Endothelial cell of umbilical vein (primary cell): Measurements from ENCODE around the gene PRKG1. TPM values are rescaled to one million over a fixed set of nuclear protein-coding genes. Genes with fewer than 3 reads are reported as not detected.

Experiments
- BruUV-seq: library from RNA; stranded (reverse); fragments of 400-500 nt; replicated peaks from 2 replicates; lab custom pipeline; 2021; lab: Mats Ljungman, UMichigan
- CTCF ChIA-PET: fragments of 300-600, 350-600 bp; sonication (Branson Sonifier 250); formaldehyde crosslinking; loops from one replicate; lab custom pipeline; 2021; ENCODE audit warnings: antibody characterized with exemption, inconsistent platforms; lab: Charles Lee
- POLR2A ChIA-PET: fragments of 300-600, 350-600 bp; sonication (Branson Sonifier 250); formaldehyde crosslinking; loops from one replicate; lab custom pipeline; 2021; ENCODE audit warnings: antibody characterized with exemption, inconsistent platforms; lab: Charles Lee
- DNase-seq: peaks from one replicate; pipeline ENCODE4 v3.0.0-alpha.2; 2011; ENCODE audit warnings: low read depth, low spot score
- FAIRE-seq: peaks from 2 replicates; lab custom pipeline; 2011; peaks lifted over from hg19 to GRCh38; lab: Jason Lieb, UNC
- H2AFZ ChIP-seq: 2 replicates; pipeline ENCODE4 v1.6.0; 2012; ENCODE audit warnings: low read depth, low read length, control low read depth, inconsistent platforms
- H3K27ac ChIP-seq: 2 replicates; pipeline ENCODE4 v1.5.1; 2011; ENCODE audit warnings: low read depth, mild to moderate bottlenecking, control low read depth, low read length, moderate library complexity; ENCODE audit not compliant: insufficient read depth
- H3K27me3 ChIP-seq, 2 experiments: 2 replicates each; pipeline versions ENCODE4 v1.6.0 to v1.6.1; 2011; ENCODE audit warnings: low read length in 2 of 2, mixed read lengths in 1 of 2; ENCODE audit not compliant: control insufficient read depth in 2 of 2, insufficient read depth in 2 of 2
- H3K36me3 ChIP-seq, 2 experiments: 2 replicates in 1 of 2; 3 replicates in 1 of 2; pipeline ENCODE4 v1.5.1; 2011; ENCODE audit warnings: low read length in 2 of 2, mild to moderate bottlenecking in 1 of 2, moderate library complexity in 1 of 2; ENCODE audit not compliant: control insufficient read depth in 2 of 2, insufficient read depth in 2 of 2; ENCODE audit errors: extremely low read depth in 1 of 2
- H3K4me1 ChIP-seq: 3 replicates; pipeline ENCODE4 v1.5.1; 2011; ENCODE audit warnings: mild to moderate bottlenecking, low read length; ENCODE audit not compliant: control insufficient read depth, insufficient read depth; ENCODE audit errors: extremely low read depth
- H3K4me2 ChIP-seq: 2 replicates; pipeline ENCODE4 v1.6.1; 2011; ENCODE audit warnings: low read length, control low read depth, mixed read lengths; ENCODE audit not compliant: insufficient read depth
- H3K4me3 ChIP-seq, 3 experiments: fragments of 200-600 bp in 1 of 3; sonication (generic), shearing (Covaris generic) in 1 of 3; replicated peaks in 1 of 3; 2 replicates each; pipeline ENCODE4 v1.5.1; 2011 to 2016; ENCODE audit warnings: control low read depth in 3 of 3, low read length in 3 of 3, mild to moderate bottlenecking in 2 of 3, inconsistent platforms in 1 of 3, low read depth in 1 of 3, moderate library complexity in 1 of 3; ENCODE audit not compliant: insufficient read depth in 1 of 3
- H3K79me2 ChIP-seq: 2 replicates; pipeline ENCODE4 v1.6.0; 2012; ENCODE audit warnings: low read length, inconsistent platforms; ENCODE audit not compliant: control insufficient read depth, insufficient read depth
- H3K9ac ChIP-seq: replicated peaks from 2 replicates; pipeline ENCODE3; 2011; ENCODE audit warnings: low read length, control low read depth; ENCODE audit not compliant: insufficient read depth; ENCODE audit errors: extremely low read depth
- H3K9me1 ChIP-seq: replicated peaks from 3 replicates; pipeline ENCODE4 v1.6.0; 2011; ENCODE audit warnings: mild to moderate bottlenecking, low read length; ENCODE audit not compliant: control insufficient read depth, insufficient read depth; ENCODE audit errors: extremely low read depth
- H3K9me3 ChIP-seq: replicated peaks from 2 replicates; pipeline ENCODE4 v1.5.1; 2012; ENCODE audit warnings: low read length, inconsistent platforms; ENCODE audit not compliant: control insufficient read depth, insufficient read depth
- H4K20me1 ChIP-seq: replicated peaks from 2 replicates; pipeline ENCODE3; 2011; ENCODE audit warnings: mild to moderate bottlenecking, low read length; ENCODE audit not compliant: control insufficient read depth, insufficient read depth; ENCODE audit errors: extremely low read depth
- CTCF ChIP-seq, 2 donors: IDR thresholded peaks; 1 replicate in 1 of 2; 2 replicates in 1 of 2; pipeline ENCODE4 v1.5.1; 2011; ENCODE audit warnings: low read length in 2 of 2, mild to moderate bottlenecking in 2 of 2, moderate library complexity in 2 of 2, control low read depth in 1 of 2, inconsistent platforms in 1 of 2, low read depth in 1 of 2; ENCODE audit not compliant: insufficient read depth in 1 of 2; ENCODE audit errors: extremely low read depth in 1 of 2
- EZH2 ChIP-seq: IDR thresholded peaks from 2 replicates; pipeline ENCODE4 v1.6.1; 2012; ENCODE audit warnings: borderline replicate concordance, low read depth, mild to moderate bottlenecking, moderate library complexity, low read length, inconsistent platforms; ENCODE audit not compliant: severe bottlenecking
- FOS ChIP-seq: IDR thresholded peaks from 2 replicates; pipeline ENCODE4 v1.6.1; 2011; ENCODE audit warnings: mild to moderate bottlenecking, low read length, moderate library complexity, borderline replicate concordance; ENCODE audit not compliant: insufficient read depth
- GATA2 ChIP-seq: IDR thresholded peaks from 2 replicates; pipeline ENCODE4 v1.7.0; 2011; ENCODE audit warnings: low read depth, mild to moderate bottlenecking, moderate library complexity, mixed read lengths, low read length; ENCODE audit not compliant: insufficient read length, insufficient read depth
- JUN ChIP-seq: IDR thresholded peaks from 2 replicates; pipeline ENCODE4 v1.6.1; 2011; ENCODE audit warnings: borderline replicate concordance, low read depth; ENCODE audit not compliant: insufficient read length, insufficient read depth
- MAX ChIP-seq: IDR thresholded peaks from 2 replicates; pipeline ENCODE4 v1.6.1; 2011; ENCODE audit not compliant: insufficient read depth, insufficient read length
- MYC ChIP-seq: IDR thresholded peaks from one replicate; pipeline ENCODE4 v1.6.1; 2011; ENCODE audit warnings: mild to moderate bottlenecking, low read depth, low read length
- POLR2A ChIP-seq: IDR thresholded peaks from 2 replicates; pipeline ENCODE4 v1.6.1; 2012; ENCODE audit warnings: low read depth, mild to moderate bottlenecking, control low read depth, low read length
- POLR2AphosphoS5 ChIP-seq: IDR thresholded peaks from 2 replicates; pipeline ENCODE4 v1.6.1; 2012; ENCODE audit warnings: low read depth, mild to moderate bottlenecking, control low read depth, low read length, moderate library complexity; ENCODE audit not compliant: insufficient read depth
- dilution Hi-C: fragments of 300-500 bp; cut with MboI; formaldehyde crosslinking; loops from one replicate; pipeline ENCODE4 v1.15.0; 2019; ENCODE audit warnings: low sequenced_read_pairs; ENCODE audit not compliant: extremely low pct_ligation_motif_present
- intact Hi-C: fragments of 100-400 bp; cut with micrococcal nuclease; formaldehyde crosslinking; loops from one replicate; pipeline ENCODE4 v1.10.0; 2022
- polyA plus RNA-seq, 4 experiments: library from polyadenylated mRNA; depleted of rRNA in 3 of 4; stranded (reverse) in 3 of 4; unstranded in 1 of 4; fragments of >200 nt; gene quantifications; 2 replicates each; pipeline versions ENCODE4 v1.2.1 to v1.2.3, GENCODE V29; 2011 to 2012; ENCODE audit warnings: missing spikeins in 1 of 4
- total RNA-seq: library from RNA; stranded (reverse); gene quantifications from 2 replicates; pipeline ENCODE4 v1.2.3, GENCODE V29; 2021

The PRKG1 gene
- total and polyA plus RNA-seq, 2 donors (not counting 3 experiments of a cell fraction or from before 2014, with no cell fraction given): 0.01 to 0.18 TPM

GRCh38 chr10:51485668-51486067 is 411.4 kb downstream of the PRKG1 start:
- FAIRE-seq (no peak), DNase-seq (no peak)
- H3K27ac ChIP-seq: no peak overlapping the region
- no peaks in the 10 kb centered on the region for H3K4me1 ChIP-seq
- peaks cover 0 to 2% of the 10 kb centered on the region in 2 experiments for H3K27me3 ChIP-seq
- no peaks in the 10 kb centered on the region for H3K36me3 ChIP-seq
- no peak for TF ChIP-seq JUN
- TF ChIP-seq POLR2A: no peak
- TF ChIP-seq GATA2: no peak
- TF ChIP-seq CTCF (IDR thresholded peaks at IDR 0.05; ENCODE audit: extremely low read depth in 1 of 2, insufficient read depth in 1 of 2, low read depth in 1 of 2, low read length in 2 of 2): no peak
- TF ChIP-seq POLR2AphosphoS5: no peak
- no peak for TF ChIP-seq MYC
- no peak for TF ChIP-seq MAX
- TF ChIP-seq EZH2: no peak
- no peak for TF ChIP-seq FOS
- no peak overlapping the region for H3K9ac ChIP-seq
- no TSS peak for BruUV-seq
- H3K9me3 ChIP-seq: no peaks in the 10 kb centered on the region
- H3K4me3 ChIP-seq: no peak overlapping the region
- intact Hi-C loops: no loop called here
- H3K9me1 ChIP-seq: no peaks in the 10 kb centered on the region
- H3K79me2 ChIP-seq: no peaks in the 10 kb centered on the region
- H4K20me1 ChIP-seq: no peaks in the 10 kb centered on the region
- H3K4me2 ChIP-seq: no peak overlapping the region
- POLR2A ChIA-PET: no interaction called here
- CTCF ChIA-PET: no interaction called here
- dilution Hi-C loops: no loop called here
- no peak overlapping the region for H2AFZ ChIP-seq
